ENCODE measurements around the gene ERGIC1. TPM values are rescaled to one million over a fixed set of nuclear protein-coding genes. Genes with fewer than 3 reads are reported as not detected.

Gene ERGIC1
- total and polyA plus RNA-seq, 2 of the 13 experiments (the other 11 are each of a cell fraction or from before 2014, with no cell fraction given): 78.5 to 184 TPM

GRCh38 chr5:172789687-172790495 lies 44.2 kb upstream of the ERGIC1 start (continued):
- TF ChIP-seq ATF7-NPFF (CRISPR knock-in tag; IDR thresholded peaks at IDR 0.05; ENCODE audit: low read depth) (no peak), IRF2 (CRISPR knock-in tag; IDR thresholded peaks at IDR 0.05) (no peak), NFIB (CRISPR knock-in tag; IDR thresholded peaks at IDR 0.05; ENCODE audit: borderline replicate concordance) (no peak), ZNF326 (CRISPR knock-in tag; IDR thresholded peaks at IDR 0.05; ENCODE audit: borderline replicate concordance) (no peak), THAP11 (CRISPR knock-in tag; IDR thresholded peaks at IDR 0.05) (no peak), ZBED4 (CRISPR knock-in tag; IDR thresholded peaks at IDR 0.05; ENCODE audit: borderline replicate concordance) (no peak), GLMP (CRISPR knock-in tag; IDR thresholded peaks at IDR 0.05; ENCODE audit: borderline replicate concordance) (no peak), ZBTB20 (CRISPR knock-in tag; IDR thresholded peaks at IDR 0.05; ENCODE audit: borderline replicate concordance, low read depth) (no peak), GATAD2A (CRISPR knock-in tag; IDR thresholded peaks at IDR 0.05) (peak; percentile 38; the same call in 1 of the 2 replicates), TCF7 (IDR thresholded peaks at IDR 0.05; ENCODE audit: low read depth) (no peak), ZNF746 (CRISPR knock-in tag; IDR thresholded peaks at IDR 0.05) (no peak), RFX1 (IDR thresholded peaks at IDR 0.05) (no peak), MBD4 (IDR thresholded peaks at IDR 0.05; ENCODE audit: borderline replicate concordance, low read length) (no peak), ZFY (CRISPR knock-in tag; IDR thresholded peaks at IDR 0.05) (no peak; the same call in 1 of the 2 replicates), TBL1XR1 (IDR thresholded peaks at IDR 0.05; ENCODE audit: borderline replicate concordance, low read length, partially characterized antibody) (no peak), FOXK2 (IDR thresholded peaks at IDR 0.05) (no peak), TARDBP (CRISPR knock-in tag; IDR thresholded peaks at IDR 0.05) (no peak)
- TF ChIP-seq, protein P1, sequence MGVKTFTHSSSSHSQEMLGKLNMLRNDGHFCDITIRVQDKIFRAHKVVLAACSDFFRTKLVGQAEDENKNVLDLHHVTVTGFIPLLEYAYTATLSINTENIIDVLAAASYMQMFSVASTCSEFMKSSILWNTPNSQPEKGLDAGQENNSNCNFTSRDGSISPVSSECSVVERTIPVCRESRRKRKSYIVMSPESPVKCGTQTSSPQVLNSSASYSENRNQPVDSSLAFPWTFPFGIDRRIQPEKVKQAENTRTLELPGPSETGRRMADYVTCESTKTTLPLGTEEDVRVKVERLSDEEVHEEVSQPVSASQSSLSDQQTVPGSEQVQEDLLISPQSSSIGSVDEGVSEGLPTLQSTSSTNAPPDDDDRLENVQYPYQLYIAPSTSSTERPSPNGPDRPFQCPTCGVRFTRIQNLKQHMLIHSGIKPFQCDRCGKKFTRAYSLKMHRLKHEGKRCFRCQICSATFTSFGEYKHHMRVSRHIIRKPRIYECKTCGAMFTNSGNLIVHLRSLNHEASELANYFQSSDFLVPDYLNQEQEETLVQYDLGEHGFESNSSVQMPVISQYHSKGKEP (CRISPR knock-in tag; IDR thresholded peaks at IDR 0.05): no peak
- TF ChIP-seq, protein P2, sequence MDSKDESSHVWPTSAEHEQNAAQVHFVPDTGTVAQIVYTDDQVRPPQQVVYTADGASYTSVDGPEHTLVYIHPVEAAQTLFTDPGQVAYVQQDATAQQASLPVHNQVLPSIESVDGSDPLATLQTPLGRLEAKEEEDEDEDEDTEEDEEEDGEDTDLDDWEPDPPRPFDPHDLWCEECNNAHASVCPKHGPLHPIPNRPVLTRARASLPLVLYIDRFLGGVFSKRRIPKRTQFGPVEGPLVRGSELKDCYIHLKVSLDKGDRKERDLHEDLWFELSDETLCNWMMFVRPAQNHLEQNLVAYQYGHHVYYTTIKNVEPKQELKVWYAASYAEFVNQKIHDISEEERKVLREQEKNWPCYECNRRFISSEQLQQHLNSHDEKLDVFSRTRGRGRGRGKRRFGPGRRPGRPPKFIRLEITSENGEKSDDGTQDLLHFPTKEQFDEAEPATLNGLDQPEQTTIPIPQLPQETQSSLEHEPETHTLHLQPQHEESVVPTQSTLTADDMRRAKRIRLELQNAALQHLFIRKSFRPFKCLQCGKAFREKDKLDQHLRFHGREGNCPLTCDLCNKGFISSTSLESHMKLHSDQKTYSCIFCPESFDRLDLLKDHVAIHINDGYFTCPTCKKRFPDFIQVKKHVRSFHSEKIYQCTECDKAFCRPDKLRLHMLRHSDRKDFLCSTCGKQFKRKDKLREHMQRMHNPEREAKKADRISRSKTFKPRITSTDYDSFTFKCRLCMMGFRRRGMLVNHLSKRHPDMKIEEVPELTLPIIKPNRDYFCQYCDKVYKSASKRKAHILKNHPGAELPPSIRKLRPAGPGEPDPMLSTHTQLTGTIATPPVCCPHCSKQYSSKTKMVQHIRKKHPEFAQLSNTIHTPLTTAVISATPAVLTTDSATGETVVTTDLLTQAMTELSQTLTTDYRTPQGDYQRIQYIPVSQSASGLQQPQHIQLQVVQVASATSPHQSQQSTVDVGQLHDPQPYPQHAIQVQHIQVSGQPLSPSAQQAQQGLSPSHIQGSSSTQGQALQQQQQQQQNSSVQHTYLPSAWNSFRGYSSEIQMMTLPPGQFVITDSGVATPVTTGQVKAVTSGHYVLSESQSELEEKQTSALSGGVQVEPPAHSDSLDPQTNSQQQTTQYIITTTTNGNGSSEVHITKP (CRISPR knock-in tag; IDR thresholded peaks at IDR 0.05; ENCODE audit: low read depth): no peak; the same call in 1 of the 2 replicates
